GM12875 (cell line): ENCODE measurements around the gene EPSTI1.

Source experiments
- H3K4me3 ChIP-seq: one replicate; pipeline ENCODE4 v1.5.1; 2011; ENCODE audit warnings: low read depth, low read length, control low read depth
- TF ChIP-seq, protein P1 (sequence below): IDR thresholded peaks from 2 replicates; pipeline ENCODE4 v1.5.1; 2011; ENCODE audit warnings: low read depth, mild to moderate bottlenecking, control low read depth, inconsistent platforms, low read length, moderate library complexity, borderline replicate concordance; ENCODE audit not compliant: insufficient read depth

The EPSTI1 gene

GRCh38 chr13:42994878-42995277 lies 2.8 kb upstream of the EPSTI1 start:
- TF ChIP-seq, protein P1, sequence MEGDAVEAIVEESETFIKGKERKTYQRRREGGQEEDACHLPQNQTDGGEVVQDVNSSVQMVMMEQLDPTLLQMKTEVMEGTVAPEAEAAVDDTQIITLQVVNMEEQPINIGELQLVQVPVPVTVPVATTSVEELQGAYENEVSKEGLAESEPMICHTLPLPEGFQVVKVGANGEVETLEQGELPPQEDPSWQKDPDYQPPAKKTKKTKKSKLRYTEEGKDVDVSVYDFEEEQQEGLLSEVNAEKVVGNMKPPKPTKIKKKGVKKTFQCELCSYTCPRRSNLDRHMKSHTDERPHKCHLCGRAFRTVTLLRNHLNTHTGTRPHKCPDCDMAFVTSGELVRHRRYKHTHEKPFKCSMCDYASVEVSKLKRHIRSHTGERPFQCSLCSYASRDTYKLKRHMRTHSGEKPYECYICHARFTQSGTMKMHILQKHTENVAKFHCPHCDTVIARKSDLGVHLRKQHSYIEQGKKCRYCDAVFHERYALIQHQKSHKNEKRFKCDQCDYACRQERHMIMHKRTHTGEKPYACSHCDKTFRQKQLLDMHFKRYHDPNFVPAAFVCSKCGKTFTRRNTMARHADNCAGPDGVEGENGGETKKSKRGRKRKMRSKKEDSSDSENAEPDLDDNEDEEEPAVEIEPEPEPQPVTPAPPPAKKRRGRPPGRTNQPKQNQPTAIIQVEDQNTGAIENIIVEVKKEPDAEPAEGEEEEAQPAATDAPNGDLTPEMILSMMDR = no peak
- H3K4me3 ChIP-seq = no peak overlapping the region

- TF ChIP-seq, protein P1 = no peak
- peak overlapping the region; percentile 73 for H3K4me3 ChIP-seq
These were observed 702 bp upstream of the EPSTI1 start for GRCh38 chr13:42992764-42993122.

DNA sequence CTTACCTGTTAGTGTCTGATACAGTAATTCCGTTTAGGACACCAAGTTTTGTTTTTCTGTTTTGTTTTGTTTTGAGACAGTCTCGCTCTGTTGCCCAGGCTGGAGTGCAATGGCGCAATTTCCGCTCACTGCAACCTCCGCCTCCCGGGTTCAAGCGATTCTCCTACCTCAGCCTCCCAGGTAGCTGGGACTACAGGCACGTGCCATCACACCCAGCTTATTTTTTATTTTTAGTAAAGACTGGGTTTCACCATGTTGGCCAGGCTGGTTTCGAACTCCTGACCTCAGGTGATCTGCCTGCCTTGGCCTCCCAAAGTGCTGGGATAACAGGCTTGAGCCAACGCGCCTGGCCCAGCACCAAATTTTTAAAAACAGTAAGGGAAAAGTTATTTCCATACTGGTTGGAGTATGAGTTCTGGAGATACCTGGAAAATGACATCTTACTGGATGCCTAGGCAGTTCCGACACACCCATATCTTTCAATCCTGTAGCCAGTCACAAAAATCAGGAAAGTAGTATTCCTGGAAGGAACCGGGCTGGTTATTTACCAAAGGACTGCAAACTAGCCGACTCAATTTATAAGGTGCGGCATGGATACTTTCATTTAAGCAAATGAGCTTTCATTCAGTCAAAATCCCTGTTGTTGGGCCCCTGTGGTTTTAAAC lies 676 bp downstream of the EPSTI1 start:
- peak overlapping the region; percentile 73 for H3K4me3 ChIP-seq

DNA sequence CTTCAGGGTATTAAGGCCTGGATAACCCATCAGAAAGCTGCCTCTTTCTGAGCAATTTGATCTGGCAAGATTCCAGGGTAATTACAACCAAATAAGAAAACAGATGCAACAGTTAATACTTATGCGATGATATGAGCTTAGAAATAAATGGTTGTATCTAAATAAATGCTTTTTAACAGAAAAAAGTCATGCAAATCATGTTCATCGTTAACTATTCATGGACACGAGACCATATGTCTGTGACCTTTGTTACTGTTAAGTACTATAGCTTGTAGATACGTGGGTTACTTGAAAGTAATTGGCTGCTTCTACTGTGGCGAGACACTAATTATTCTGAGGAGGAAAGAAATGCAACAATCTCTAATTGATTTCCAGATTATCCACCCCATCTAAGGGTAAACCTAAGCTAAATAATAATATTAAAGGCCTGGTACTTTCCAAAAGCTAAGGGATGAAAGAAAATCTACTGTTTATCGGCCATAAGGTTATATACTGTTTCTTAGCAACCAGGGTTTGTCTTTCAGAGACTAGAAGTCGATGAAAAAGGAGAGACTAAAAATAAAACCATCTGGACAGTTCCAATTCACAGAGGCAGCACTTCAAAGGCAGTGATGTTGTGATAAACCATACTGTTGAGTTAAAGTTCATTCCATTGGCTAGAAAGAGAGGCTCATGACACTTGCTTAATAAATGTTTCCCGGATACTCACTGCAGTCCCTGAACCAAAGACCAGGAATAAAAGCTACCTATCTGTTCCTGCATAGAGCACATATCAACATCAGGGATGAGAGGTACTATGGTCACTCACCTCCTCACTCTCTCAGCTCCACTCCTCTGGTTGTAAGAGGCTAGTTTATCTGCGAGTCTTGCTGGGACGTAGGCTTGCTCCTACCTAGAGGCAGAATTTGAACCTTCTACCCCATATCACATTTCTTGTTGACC lies 1.5 kb downstream of the EPSTI1 start:
- TF ChIP-seq, protein P1 = no peak
- H3K4me3 ChIP-seq = peak overlapping the region; percentile 73

GRCh38 chr13:42986176-42986574 lies 5.9 kb downstream of the EPSTI1 start:
- TF ChIP-seq, protein P1 = no peak

DNA sequence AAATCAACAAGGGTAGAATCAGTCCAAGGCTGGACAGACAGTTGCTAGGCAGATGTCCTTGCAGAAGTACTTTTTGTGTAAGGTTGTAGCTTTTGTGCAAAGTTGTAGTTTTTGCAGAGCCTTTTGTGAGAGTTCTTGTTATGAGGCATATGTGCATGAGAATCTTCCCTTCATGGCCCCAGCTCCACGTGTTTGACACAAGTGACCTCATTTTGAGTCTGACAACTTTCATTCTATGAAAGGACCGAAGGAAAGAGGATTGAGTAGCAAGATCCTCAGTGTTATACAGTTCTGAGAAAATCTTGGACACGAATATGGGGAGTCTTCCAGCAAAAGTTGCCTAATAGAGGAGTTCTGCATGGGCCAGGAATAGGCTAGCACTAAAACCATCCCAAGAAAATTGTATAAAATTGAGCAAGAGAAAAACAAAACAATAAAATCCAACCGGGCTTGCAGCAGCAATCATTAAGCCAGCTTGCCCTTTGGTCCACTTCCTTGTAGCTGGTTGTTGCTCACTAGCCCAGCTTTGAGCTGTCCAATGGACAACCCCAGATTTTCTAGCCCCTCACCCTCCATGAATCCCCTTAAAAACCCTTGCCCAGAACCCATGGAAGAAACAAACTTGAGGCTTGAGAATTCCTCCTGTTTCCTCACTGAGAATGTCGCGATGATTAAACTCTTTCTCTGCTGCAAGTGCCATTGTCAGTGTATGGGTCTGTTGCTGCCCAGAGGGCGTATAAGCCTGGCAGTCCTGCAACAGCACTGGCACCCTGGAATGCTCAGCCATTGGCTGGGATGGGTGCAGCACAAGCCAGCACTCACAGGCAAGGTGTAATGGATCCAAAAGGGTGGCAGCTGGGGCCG lies 6.5 kb downstream of the EPSTI1 start:
- no peak overlapping the region for H3K4me3 ChIP-seq
- TF ChIP-seq, protein P1 = no peak

More at GRCh38 chr13:42986176-42986574, 5.9 kb downstream of the EPSTI1 start:
- H3K4me3 ChIP-seq = no peak overlapping the region

DNA sequence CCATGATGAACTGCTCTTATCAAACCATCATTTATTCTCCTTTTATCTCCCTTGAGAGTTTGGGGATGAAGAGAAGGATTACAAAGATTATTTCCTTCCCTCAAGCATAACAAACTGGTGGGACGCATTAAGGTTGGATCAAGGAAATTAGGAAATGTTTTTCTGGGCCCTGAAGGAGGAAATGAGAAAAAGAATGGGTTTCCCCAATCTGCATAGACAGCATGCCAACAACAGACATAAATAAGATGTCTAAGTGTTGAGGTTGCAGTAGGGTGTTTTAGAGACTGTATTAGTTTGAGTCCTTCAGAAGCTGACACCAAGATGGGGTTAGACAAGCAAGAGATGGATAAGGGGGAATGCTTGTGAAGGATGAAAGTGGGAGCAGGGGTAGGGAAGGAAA lies 7.3 kb downstream of the EPSTI1 start:
- TF ChIP-seq, protein P1 = no peak
- H3K4me3 ChIP-seq = no peak overlapping the region
